Left forelimb (tissue), 1 donor: ENCODE measurements around the gene NEK5.

Source experiments
- DNase-seq: peaks from one replicate; pipeline ENCODE4 v3.0.0-alpha.2; 2018; ENCODE audit warnings: low spot score

The NEK5 gene

GRCh38 chr13:52009946-52010345, 118.9 kb downstream of the NEK5 start:
- DNase-seq: no peak

DNA sequence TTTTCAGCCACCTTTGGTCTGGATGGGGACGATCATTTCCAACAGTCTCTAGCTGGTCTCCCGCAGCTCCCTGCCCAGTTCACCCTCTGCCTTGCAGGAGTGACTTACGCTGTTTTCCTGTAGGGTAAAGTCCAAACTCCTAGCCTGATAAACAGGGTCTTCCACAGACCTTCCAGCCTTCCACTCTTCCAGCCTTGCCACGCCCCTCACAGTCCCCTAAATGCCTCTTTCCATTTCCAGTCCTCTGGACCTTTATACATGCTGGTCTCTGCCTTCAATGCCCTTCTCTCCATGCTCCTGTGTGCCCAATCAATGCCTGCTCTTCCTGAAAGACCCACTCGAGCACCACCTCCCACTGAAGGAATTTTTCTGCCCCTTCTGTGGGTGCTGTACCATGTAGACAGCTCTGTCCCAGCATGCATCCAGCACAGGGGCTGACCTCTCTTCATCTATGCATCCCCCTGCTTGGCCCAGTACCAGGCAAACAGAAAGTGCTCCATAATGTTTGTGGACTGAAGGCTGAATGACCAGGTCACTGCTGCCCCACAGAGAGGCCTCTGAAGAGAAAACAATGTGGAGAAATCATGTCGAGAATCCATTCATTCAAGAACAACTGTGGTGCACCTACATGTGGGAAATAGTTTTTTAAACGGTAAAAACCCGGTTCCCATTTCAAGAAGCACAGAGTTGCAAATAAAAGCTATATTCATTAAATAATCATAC, 122.2 kb downstream of the NEK5 start:
- no peak for DNase-seq

DNA sequence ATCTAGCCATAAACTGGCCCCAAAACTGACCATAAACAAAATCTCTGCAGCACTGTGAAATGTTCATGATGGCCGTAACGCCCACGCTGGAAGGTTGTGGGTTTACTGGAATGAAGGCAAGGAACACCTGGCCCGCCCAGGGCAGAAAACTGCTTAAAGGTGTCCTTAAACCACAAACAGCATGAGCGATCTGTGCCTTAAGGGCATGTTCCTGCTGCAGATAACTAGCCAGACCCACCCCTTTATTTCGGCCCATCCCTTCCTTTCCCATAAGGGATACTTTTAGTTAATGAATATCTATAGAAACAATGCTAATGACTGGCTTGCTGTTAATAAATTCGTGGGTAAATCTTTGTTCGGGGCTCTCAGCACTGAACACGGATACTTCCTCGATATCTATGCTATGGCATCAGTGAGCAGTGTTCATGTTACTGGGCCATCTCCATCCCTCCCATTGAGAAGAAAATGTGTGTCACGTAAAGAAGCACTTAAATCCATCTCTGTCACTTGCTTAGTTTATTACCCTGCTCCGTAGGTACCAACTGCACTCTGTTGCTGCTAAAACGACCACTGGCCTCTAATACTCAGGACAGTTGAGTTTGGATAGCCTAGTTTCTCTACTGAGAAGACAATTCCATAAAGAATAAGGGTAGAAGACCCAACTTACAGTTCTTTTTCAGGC, 122.9 kb downstream of the NEK5 start:
- no peak for DNase-seq

GRCh38 chr13:52004511-52005170, 124.2 kb downstream of the NEK5 start:
- no peak for DNase-seq

- no peak for DNase-seq
Observed at GRCh38 chr13:52003541-52003940, 125.3 kb downstream of the NEK5 start.

GRCh38 chr13:52002361-52002760, 126.5 kb downstream of the NEK5 start:
- DNase-seq: no peak

GRCh38 chr13:52001120-52001731, 127.6 kb downstream of the NEK5 start:
- no peak for DNase-seq

DNA sequence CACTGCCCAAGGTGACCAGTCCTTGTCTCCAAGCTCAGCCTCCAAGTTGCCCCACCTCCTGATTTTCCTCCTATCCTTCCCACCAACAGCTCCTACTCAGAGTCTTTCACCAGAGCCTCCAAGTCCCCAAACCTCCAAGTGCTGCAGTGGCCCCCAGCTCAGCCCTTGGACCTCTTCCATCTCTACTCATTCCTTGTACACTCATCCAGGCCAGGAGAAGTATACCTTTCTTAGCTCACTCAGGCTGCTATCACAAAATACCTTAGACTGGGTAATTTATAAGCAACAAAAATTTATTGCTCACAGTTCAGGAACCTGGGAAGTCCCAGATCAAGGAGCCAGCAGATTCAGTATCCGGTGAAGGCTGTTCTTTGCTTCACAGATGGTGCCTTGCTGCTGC, 129.0 kb downstream of the NEK5 start:
- no peak for DNase-seq

- no peak for DNase-seq
Observed at GRCh38 chr13:51999510-51999911, 129.4 kb downstream of the NEK5 start.

DNA sequence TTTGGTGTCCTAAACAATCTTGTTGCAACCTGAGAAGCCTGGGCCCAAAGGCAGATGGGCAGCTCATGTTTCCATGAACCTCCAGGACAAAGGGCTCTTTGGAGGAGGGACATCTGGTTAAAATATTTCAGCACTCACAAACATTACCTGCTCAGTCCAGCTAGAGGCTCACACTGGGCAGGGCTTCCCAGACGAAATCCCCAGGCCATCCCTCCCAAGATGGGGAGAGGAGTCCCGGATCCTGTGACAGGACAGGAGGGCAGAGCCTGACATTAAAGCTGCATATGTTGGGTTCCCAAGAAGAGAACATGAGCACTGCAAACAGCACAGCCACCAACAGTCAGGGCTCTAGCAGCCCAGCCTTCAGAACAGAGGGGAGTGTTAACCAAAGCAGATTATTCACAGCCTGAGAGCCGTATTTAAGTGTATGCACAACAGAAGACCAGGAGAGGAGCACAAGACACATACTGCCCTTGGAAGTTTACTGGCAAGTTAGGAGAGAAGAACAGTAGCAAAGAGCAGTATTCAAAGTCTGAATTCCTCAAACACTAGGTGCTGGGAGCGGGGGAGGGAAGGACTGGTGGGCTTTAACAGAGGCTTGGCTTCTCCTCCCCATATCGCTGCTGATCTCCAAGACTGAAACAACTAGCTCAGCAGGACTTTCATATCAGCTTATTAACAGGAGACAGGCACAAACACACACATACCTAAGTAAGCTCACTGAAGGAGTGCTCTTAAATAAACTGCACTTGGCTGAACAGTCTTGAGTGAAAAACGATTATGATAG, 130.0 kb downstream of the NEK5 start:
- DNase-seq: no peak

DNA sequence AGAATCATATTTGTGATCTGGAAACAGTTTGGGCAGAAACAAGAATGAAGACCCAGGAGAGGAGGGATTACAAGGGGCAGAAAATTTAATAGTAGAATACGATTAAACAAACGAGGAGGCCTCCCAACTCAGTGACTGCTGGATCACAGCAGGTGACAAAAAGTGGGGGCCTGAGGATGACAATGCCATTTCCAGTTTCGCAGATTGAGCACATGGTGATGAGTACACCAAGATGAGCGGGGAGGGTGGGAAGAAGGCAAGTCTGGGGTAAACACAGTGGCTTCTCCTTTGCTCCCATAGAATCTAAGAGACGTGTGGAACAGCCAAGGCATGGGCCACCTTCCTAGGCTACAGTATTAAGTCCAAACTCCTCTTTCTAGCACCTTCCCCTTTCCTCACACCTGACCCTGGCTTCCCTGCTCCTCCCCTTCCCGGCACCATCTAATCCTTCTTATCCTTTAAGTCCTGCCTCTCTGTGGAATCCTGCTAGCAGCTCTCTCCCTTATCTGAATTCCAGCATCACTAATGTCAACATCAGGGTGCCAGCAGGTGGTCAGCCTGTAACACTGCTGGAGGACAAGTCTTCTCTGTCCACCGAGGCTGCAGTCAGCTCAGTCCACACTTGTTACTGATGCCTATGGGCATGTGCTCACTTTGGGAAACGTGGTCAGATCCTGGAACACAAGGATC, 131.1 kb downstream of the NEK5 start:
- DNase-seq: no peak

DNA sequence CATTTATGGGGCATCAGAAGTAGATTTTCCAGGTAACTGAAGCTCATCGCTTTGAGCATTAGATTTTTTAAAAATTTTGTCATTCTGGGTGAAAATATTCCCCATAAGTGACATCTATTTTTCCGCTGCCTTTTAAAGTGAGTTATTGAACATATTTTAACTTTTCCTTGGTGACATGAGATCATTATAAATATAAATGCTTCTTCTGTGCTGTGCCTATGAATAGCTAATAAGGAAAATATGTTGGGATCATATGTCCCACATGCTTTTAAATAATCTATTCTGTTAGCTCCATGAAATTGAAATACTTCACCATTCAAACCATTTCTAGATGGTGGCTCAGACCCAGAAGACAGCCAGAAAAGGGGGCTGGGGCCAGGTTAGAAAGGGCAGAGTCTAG, 131.7 kb downstream of the NEK5 start:
- DNase-seq: no peak

DNA sequence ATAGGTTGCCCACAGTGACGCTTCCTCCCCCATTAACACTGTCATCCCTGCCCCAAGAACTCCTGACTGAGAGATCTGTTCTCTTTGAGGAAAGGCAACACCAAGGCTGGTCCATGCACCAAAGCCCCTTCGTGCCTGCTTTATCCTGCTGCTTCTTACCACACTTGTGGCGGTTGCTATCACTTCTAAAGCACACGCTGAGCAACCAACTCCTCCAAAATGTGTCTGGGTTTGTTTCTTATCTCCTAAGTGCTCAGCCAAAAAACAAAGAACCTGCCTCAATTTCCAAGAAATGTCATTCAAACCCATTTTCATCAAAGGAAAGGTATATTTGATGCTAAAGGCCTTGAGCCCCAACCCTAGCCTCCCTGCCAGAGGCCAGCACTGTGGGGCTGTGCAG, 132.2 kb downstream of the NEK5 start:
- no peak for DNase-seq

- DNase-seq: no peak
Observed at GRCh38 chr13:51995677-51996551, 133.0 kb downstream of the NEK5 start.

GRCh38 chr13:51993713-51994112, 135.2 kb downstream of the NEK5 start:
- DNase-seq: no peak

GRCh38 chr13:51988988-51989618, 139.8 kb downstream of the NEK5 start:
- no peak for DNase-seq
